HEK293 (cell line): ENCODE results near the gene TXNDC15.

Experiments
- KLF10 ChIP-seq: fragments of 450-650 bp; IDR thresholded peaks from 2 replicates; pipeline ENCODE4 v1.5.1; 2018; ENCODE audit warnings: missing biosample characterization, mild to moderate bottlenecking, missing genetic modification characterization
- PRDM4 ChIP-seq: fragments of 450-650 bp; formaldehyde crosslinking; IDR thresholded peaks from 2 replicates; pipeline ENCODE4 v1.5.1; 2017; ENCODE audit warnings: missing biosample characterization, missing genetic modification characterization
- SP7 ChIP-seq: fragments of 450-650 bp; formaldehyde crosslinking; IDR thresholded peaks from 2 replicates; pipeline ENCODE4 v1.5.1; 2016; ENCODE audit warnings: missing biosample characterization, missing genetic modification characterization
- ZBTB1 ChIP-seq: fragments of 450-650 bp; formaldehyde crosslinking; IDR thresholded peaks from 2 replicates; pipeline ENCODE4 v1.5.1; 2016; ENCODE audit warnings: missing biosample characterization, missing genetic modification characterization
- ZBTB48 ChIP-seq: fragments of 450-650 bp; formaldehyde crosslinking; IDR thresholded peaks from 2 replicates; pipeline ENCODE4 v1.5.1; 2016; ENCODE audit warnings: missing biosample characterization, missing genetic modification characterization
- ZEB2 ChIP-seq: fragments of 450-650 bp; formaldehyde crosslinking; IDR thresholded peaks from 2 replicates; pipeline ENCODE4 v1.5.1; 2016; ENCODE audit warnings: missing biosample characterization, missing genetic modification characterization
- ZFP3 ChIP-seq: fragments of 450-650 bp; formaldehyde crosslinking; IDR thresholded peaks from 2 replicates; pipeline ENCODE4 v1.5.1; 2016; ENCODE audit warnings: low read depth, missing biosample characterization, missing genetic modification characterization
- ZIC2 ChIP-seq: fragments of 450-650 bp; formaldehyde crosslinking; IDR thresholded peaks from 2 replicates; pipeline ENCODE4 v1.5.1; 2016; ENCODE audit warnings: missing biosample characterization, missing genetic modification characterization
- ZNF248 ChIP-seq: fragments of 450-650 bp; formaldehyde crosslinking; IDR thresholded peaks from 2 replicates; pipeline ENCODE4 v1.5.1; 2017; ENCODE audit warnings: missing biosample characterization, missing genetic modification characterization
- ZNF26 ChIP-seq: fragments of 450-650 bp; formaldehyde crosslinking; IDR thresholded peaks from 2 replicates; pipeline ENCODE4 v1.5.1; 2016; ENCODE audit warnings: missing biosample characterization, missing genetic modification characterization
- ZNF266 ChIP-seq: fragments of 450-650 bp; formaldehyde crosslinking; IDR thresholded peaks from 2 replicates; pipeline ENCODE4 v1.5.1; 2016; ENCODE audit warnings: missing biosample characterization, missing genetic modification characterization, low read depth
- ZNF292 ChIP-seq: fragments of 450-650 bp; formaldehyde crosslinking; IDR thresholded peaks from 2 replicates; pipeline ENCODE4 v1.5.1; 2016; ENCODE audit warnings: low read depth, missing biosample characterization, missing genetic modification characterization, borderline replicate concordance
- ZNF324 ChIP-seq: fragments of 450-650 bp; formaldehyde crosslinking; IDR thresholded peaks from 2 replicates; pipeline ENCODE4 v1.5.1; 2016; ENCODE audit warnings: missing biosample characterization, missing genetic modification characterization
- ZNF362 ChIP-seq: fragments of 450-650 bp; formaldehyde crosslinking; IDR thresholded peaks from 2 replicates; pipeline ENCODE4 v1.5.1; 2016; ENCODE audit warnings: missing biosample characterization, missing genetic modification characterization
- ZNF398 ChIP-seq: fragments of 450-650 bp; formaldehyde crosslinking; IDR thresholded peaks from 2 replicates; pipeline ENCODE4 v1.5.1; 2017; ENCODE audit warnings: missing biosample characterization, missing genetic modification characterization
- ZNF510 ChIP-seq: fragments of 450-650 bp; formaldehyde crosslinking; IDR thresholded peaks from 2 replicates; pipeline ENCODE4 v1.5.1; 2018; ENCODE audit warnings: mild to moderate bottlenecking, missing genetic modification characterization, missing biosample characterization; ENCODE audit not compliant: insufficient replicate concordance
- ZNF518A ChIP-seq: fragments of 450-650 bp; formaldehyde crosslinking; conservative IDR thresholded peaks from 2 replicates; pipeline ENCODE4 v1.5.1; 2016; ENCODE audit warnings: low read depth, missing biosample characterization, missing genetic modification characterization
- ZNF580 ChIP-seq: fragments of 450-650 bp; formaldehyde crosslinking; IDR thresholded peaks from 2 replicates; pipeline ENCODE4 v1.5.1; 2016; ENCODE audit warnings: missing biosample characterization, missing genetic modification characterization
- ZNF645 ChIP-seq: fragments of 450-650 bp; formaldehyde crosslinking; IDR thresholded peaks from 2 replicates; pipeline ENCODE4; 2016; ENCODE audit warnings: missing biosample characterization, missing genetic modification characterization
- ZNF658 ChIP-seq: fragments of 450-650 bp; formaldehyde crosslinking; IDR thresholded peaks from 2 replicates; pipeline ENCODE4; 2016; ENCODE audit warnings: missing biosample characterization, missing genetic modification characterization
- ZNF704 ChIP-seq: fragments of 450-650 bp; formaldehyde crosslinking; IDR thresholded peaks from 2 replicates; pipeline ENCODE4 v1.5.1; 2016; ENCODE audit warnings: missing biosample characterization, missing genetic modification characterization
- ZNF776 ChIP-seq: fragments of 450-650 bp; formaldehyde crosslinking; IDR thresholded peaks from 2 replicates; pipeline ENCODE4 v1.5.0; 2017; ENCODE audit warnings: missing biosample characterization, missing genetic modification characterization, borderline replicate concordance
- ZNF777 ChIP-seq: fragments of 450-650 bp; formaldehyde crosslinking; IDR thresholded peaks from 2 replicates; pipeline ENCODE4 v1.5.1; 2017; ENCODE audit warnings: missing biosample characterization, missing genetic modification characterization, borderline replicate concordance
- ZNF791 ChIP-seq: fragments of 450-650 bp; formaldehyde crosslinking; IDR thresholded peaks from 2 replicates; pipeline ENCODE4 v1.5.1; 2016; ENCODE audit warnings: missing biosample characterization, missing genetic modification characterization

Gene TXNDC15

GRCh38 chr5:134845852-134846640, 28.1 kb upstream of the TXNDC15 start, which contains the start of gene C5orf24 (continued):
- TF ChIP-seq ZNF518A (tag by site-specific recombination) (no peak), ZNF26 (tag by site-specific recombination) (no peak), ZNF658 (tag by site-specific recombination) (no peak), ZNF777 (tag by site-specific recombination) (no peak), ZNF398 (tag by site-specific recombination) (peak; percentile 58; the same call in 1 of the 2 replicates), ZIC2 (no peak; the same call in 1 of the 2 replicates), PRDM4 (tag by site-specific recombination) (no peak), ZNF580 (tag by site-specific recombination) (no peak), ZBTB48 (peak; percentile 51; the same call in 1 of the 2 replicates), ZNF645 (tag by site-specific recombination) (no peak), ZNF704 (tag by site-specific recombination) (no peak), ZNF791 (tag by site-specific recombination) (no peak), ZEB2 (tag by site-specific recombination) (no peak), SP7 (tag by site-specific recombination) (no peak; the same call in 1 of the 2 replicates), ZNF248 (no peak), ZNF776 (no peak), ZBTB1 (no peak), ZNF292 (tag by site-specific recombination) (no peak), ZNF510 (tag by site-specific recombination) (no peak), ZNF362 (tag by site-specific recombination) (no peak), ZNF324 (tag by site-specific recombination) (no peak), KLF10 (tag by site-specific recombination) (peak; percentile 68), ZFP3 (tag by site-specific recombination) (no peak), ZNF266 (tag by site-specific recombination) (no peak)
